GM19463 (cell line): ENCODE results near the gene KRABD2.
"Not testable (repeated sequence)": the region's sequence is repeated elsewhere in the genome, so short reads cannot be mapped to it uniquely, and the experiment has no call there.

Experiments used
- ATAC-seq: cut with Tn5 transposase; IDR thresholded peaks from one replicate; pipeline ENCODE4 v1.9.1; 2021; ENCODE audit warnings: mild to moderate bottlenecking, moderate library complexity; ENCODE audit not compliant: unreplicated experiment

The KRABD2 gene

DNA sequence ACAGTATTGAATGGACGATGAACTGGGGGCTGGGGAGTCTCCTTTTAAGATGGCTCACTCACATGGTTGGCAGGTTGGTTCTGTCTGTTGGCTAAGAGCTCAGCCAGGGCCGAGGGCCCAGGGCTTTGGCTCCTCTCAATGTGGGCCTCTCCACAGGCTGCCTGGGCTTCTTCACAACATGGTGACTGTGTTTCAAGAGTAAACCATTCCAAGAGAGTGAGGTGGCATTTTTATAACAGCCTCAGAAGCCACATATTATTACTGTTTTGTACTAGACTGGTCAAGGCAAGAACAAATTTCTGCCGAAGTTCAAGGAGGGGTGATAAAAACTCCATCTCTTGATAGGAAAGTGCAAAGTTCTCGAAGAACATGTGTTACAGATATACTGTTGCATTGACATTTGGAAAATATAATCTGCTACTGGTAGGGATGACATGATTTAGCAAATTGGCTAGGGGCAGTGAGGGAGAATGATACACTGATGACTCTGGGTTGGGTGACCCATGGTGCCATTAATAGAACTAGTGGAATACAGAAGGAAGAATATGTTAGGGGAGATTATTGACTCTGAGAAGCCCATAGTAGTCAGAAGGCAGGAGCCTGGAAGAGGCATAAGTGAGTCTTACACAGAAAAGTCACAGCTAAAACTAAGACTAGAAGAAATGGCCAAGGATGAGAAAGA, 13.7 kb downstream of the KRABD2 start:
- no peak for ATAC-seq

- ATAC-seq: no peak
Observed at GRCh38 chr17:8360751-8361150, 15.8 kb downstream of the KRABD2 start.

DNA sequence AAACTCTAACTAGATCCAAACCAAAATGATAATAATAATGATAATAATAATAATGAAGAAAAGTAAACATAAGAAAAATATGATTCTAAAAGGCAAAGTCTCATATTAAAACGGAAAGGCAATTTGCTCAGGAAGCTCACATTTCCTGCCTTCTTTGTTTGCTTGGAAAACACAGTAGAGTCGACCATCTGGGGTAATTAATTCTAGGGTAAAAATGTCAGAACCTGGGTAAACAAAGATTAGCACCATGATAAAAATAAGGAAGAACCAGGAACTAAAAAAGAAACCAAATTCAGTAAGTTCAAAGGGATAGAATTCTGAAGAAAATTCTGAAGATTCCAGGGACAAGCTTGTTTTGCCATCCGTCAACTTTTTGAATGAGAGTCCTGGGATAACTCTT, 16.2 kb downstream of the KRABD2 start:
- ATAC-seq: no peak

DNA sequence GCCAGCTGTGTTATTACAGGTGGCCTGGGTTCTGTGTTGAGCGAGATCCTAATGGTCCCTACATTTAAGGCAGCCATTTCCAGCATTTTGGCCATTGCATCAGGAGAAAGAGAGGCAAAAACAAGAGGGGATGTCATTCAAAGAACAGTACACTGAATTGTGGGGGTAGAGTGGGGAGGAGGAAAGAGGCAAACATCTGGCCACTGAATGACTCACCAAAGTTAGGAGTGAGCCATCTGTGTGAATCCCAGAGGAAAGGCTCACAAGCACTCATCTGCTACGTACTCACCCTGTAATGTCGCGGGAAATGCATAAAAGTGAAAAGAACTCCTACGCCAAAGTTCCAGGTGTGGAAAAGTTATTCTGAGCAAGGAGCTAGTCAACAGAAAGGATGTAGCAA, 16.7 kb downstream of the KRABD2 start:
- no peak for ATAC-seq

GRCh38 chr17:8357910-8358309, 18.6 kb downstream of the KRABD2 start:
- no peak for ATAC-seq

DNA sequence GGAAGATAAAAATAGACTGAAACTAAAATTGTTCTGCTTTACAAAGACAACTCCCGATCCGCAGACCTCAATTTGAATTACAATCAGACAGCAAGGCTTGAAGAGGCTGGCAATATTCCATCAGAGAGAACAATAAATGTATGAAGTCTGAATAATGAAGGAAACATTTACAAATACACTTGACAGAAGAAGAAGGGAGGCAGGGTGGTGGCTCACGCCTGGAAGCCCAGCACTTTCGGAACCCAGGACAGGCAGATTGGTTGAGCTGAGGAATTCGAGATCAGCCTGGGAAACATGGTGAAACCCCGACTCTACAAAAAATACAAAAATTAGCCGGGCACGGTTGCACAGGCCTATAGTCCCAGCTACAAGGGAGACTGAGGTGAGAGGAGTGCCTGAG, 22.3 kb downstream of the KRABD2 start:
- ATAC-seq: no peak

GRCh38 chr17:8353736-8354135, 22.8 kb downstream of the KRABD2 start:
- ATAC-seq: no peak

GRCh38 chr17:8350339-8350738, 26.2 kb downstream of the KRABD2 start:
- no peak for ATAC-seq

DNA sequence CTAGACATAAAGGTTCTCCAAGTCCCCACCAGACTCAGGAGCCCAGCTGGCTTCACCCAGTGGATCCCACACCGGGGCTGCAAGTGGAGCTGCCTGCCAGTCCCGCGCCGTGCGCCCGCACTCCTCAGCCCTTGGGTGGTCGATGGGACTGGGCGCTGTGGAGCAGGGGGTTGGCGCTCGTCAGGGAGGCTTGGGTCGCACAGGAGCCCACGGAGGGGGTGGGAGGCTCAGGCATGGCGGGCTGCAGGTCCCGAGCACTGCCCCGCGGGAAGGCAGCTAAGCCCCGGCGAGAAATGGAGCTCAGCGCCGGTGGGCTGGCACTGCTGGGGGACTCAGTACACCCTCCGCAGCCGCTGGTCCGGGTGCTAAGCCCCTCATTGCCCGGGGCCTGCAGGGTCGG, 29.5 kb downstream of the KRABD2 start:
- ATAC-seq: not testable (repeated sequence)

DNA sequence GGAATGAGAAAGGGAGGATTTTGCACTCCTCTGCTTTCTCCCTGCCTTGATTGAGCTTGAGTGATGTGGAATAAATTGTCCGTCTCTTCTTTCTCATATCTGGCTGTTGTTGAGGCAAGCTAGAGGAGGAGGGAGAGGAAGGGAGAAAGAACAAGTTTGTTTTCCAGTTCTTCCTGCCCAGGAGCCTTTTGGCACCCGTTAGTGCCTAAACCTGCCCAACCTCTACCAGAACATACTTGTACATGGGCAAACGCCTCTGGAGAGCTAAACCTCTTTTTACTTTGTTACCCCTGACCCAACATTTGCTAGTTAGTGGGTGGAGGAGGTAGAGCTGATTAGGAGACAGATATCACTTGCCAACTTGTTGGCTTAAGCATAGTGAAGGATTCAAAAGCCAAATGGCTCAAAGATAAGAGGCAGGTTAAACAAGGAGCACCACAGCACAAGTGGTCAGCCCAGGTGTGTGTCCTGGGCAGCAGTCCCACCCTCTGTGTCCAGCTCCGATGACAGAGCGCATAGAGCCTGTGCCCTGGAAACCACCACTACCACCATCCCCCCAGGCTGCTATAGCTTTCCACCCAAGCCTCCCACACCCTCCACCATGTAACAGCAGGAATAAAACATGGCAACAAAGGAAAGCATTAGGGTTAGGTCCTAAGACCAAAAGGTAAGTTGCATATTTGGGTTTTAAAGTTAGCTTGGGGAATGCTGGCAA, 30.4 kb downstream of the KRABD2 start:
- ATAC-seq: no peak

GRCh38 chr17:8345052-8345690, 31.3 kb downstream of the KRABD2 start:
- ATAC-seq: no peak

GRCh38 chr17:8341456-8341855, 35.0 kb downstream of the KRABD2 start:
- ATAC-seq: no peak

DNA sequence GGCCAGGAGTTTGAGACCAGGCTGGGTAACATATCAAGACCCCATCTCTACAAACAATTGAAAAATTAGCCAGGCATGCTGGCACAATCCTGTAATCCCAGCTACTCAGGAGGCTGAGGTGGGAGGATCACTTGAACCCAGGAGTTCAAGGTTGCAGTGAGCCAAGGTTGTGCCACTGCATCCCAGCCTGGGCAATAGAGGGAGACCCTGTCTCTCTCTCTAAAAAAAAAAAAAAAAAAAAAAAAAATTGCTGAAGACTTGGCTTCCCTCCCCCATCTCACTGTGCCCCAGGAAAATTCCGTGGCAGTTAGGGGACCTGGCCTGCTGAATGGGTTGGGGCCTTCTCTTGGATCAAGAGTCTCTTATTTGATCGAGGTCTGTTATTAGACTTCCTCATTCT, 37.0 kb downstream of the KRABD2 start, which contains the start of gene ODF4:
Gene ODF4, plus strand, starts transcription at position 301 of the 400 bp plus-strand sequence. CDS start 212 bp downstream, outside the sequence.
- no peak for ATAC-seq

DNA sequence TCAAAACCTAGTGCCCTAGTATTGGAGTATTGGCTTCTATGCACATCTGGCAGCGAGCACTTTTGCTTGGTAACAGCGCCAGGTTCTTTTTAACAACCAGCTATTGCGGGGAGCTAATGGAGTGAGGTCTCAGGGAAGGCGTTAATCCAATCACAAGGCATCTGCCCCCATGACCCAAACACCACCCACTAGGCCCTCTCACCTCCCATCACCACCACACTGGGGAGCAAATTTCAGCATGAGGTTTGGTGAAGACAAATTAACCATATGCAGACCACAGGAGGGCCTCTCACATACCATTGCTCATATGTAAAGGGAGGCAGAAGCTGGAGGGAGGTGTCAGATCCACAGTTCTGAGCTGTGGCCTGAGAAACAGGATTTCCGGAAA, 37.8 kb downstream of the KRABD2 start:
- no peak for ATAC-seq

GRCh38 chr17:8337802-8338752, 38.4 kb downstream of the KRABD2 start:
- no peak for ATAC-seq

DNA sequence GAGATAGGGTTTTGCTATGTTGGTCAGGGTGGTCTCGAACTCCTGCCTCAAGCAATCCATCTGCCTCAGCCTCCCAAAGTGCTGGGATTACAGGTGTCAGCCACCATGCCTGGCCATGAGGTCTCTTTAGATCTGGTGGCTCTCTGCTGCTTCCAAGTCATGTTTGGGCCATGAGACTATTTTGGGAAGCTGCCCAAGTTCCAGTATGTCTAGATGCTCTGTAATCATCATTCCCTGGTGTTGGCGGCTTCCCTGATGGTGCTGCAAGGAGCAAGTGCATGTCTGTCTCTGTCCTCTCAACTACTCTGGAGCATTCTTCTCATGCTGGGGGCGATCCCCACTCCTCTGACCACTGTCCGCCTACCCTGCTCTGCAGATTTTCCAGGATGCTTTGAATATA, 43.2 kb downstream of the KRABD2 start:
- no peak for ATAC-seq

- no peak for ATAC-seq
Observed at GRCh38 chr17:8332688-8333087, 43.8 kb downstream of the KRABD2 start.

DNA sequence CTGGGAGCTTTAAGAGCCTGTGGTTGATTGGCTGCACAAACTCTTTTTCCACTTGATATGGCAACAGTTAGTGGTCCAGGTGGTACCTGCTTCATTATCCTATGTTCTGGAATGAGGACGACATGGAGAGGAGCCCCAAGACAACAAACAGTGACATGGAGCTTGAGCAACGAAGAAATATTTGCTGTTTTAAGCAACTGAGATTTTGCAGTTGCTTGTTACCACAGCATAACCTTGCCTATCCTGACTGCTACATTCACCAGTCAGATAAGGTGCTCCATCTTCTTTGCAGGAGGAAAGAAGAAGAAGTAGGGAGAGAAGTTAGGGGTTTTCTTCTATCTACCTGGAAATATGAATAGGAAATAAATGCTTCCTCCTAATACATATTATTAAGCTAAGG, 44.4 kb downstream of the KRABD2 start:
- no peak for ATAC-seq

DNA sequence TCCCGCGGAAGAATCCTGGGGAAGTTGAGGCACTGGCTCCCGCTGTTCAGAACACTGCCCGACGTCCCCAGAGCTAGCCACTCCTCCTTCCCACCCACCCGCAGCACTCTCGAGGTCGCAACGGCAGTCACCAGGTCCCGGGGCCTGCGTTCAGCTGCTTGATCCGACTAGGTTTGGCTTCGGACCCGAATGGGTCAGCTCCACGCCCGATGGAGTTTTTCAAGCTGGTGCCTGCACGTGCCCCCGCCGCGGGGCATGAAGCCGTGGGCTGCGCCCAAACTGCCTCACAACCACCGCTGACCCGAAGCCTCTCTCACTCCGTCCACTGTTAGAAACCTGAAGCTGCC, 49.2 kb downstream of the KRABD2 start:
- ATAC-seq: no peak
